Keratinocyte (primary cell): ENCODE results near the gene ETFB.

Source experiments
- EZH2 ChIP-seq: IDR thresholded peaks from one replicate; pipeline ENCODE4 v1.6.1; 2012; ENCODE audit warnings: inconsistent platforms, mild to moderate bottlenecking, low read length, moderate library complexity
- TF ChIP-seq, protein P1 (sequence below), 3 experiments: IDR thresholded peaks in 1 of 3; conservative IDR thresholded peaks in 1 of 3; optimal IDR thresholded peaks in 1 of 3; 2 replicates in 2 of 3; 3 replicates in 1 of 3; pipeline versions ENCODE3 to v1.5.1; 2011; ENCODE audit warnings: low read length in 3 of 3, mild to moderate bottlenecking in 3 of 3, moderate library complexity in 2 of 3, control low read depth in 1 of 3, inconsistent platforms in 1 of 3; ENCODE audit not compliant: insufficient read depth in 2 of 3; ENCODE audit errors: extremely low read depth in 1 of 3

DNA sequence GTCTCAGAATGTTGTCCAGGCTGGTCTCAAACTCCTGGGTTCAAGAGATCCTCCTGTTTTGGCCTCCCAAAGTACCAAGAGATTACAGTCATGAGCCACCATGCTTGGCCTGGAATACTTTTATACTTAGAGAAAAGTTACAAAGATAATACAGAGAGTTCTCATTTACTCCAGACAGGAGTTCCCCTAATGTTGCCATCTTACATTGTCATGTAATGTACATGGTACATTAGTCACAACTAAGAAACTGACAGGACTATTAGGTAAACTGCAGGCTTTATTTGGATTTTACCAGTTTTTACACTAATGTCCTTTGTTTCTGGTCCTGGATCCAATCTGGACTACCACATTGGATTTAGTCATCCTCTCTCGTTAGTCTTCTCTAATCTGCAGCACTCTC, 26.5 kb upstream of the ETFB start:
- no peak for TF ChIP-seq EZH2
- TF ChIP-seq, protein P1, sequence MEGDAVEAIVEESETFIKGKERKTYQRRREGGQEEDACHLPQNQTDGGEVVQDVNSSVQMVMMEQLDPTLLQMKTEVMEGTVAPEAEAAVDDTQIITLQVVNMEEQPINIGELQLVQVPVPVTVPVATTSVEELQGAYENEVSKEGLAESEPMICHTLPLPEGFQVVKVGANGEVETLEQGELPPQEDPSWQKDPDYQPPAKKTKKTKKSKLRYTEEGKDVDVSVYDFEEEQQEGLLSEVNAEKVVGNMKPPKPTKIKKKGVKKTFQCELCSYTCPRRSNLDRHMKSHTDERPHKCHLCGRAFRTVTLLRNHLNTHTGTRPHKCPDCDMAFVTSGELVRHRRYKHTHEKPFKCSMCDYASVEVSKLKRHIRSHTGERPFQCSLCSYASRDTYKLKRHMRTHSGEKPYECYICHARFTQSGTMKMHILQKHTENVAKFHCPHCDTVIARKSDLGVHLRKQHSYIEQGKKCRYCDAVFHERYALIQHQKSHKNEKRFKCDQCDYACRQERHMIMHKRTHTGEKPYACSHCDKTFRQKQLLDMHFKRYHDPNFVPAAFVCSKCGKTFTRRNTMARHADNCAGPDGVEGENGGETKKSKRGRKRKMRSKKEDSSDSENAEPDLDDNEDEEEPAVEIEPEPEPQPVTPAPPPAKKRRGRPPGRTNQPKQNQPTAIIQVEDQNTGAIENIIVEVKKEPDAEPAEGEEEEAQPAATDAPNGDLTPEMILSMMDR (optimal IDR thresholded peaks at IDR 0.05 in 1 of 3, IDR thresholded peaks at IDR 0.05 in 1 of 3, conservative IDR thresholded peaks at IDR 0.05 in 1 of 3; ENCODE audit: extremely low read depth in 1 of 3, insufficient read depth in 2 of 3, low read length in 3 of 3), result no peak
